IPS-NIHi11 (cell line): ENCODE data around the gene BAAT.
"Not testable (repeated sequence)": the region's sequence is repeated elsewhere in the genome, so short reads cannot be mapped to it uniquely, and the experiment has no call there.

Experiments
- DNase-seq: peaks from one replicate; pipeline ENCODE4 v3.0.0; 2012; ENCODE audit warnings: mixed read lengths, low spot score

Gene BAAT

GRCh38 chr9:101384873-101385536 lies at the start of gene BAAT:
Gene BAAT (minus strand): TSS chr9:101385006. CDS start chr9:101371404, 13,602 bp downstream.
- not testable (repeated sequence) for DNase-seq

DNA sequence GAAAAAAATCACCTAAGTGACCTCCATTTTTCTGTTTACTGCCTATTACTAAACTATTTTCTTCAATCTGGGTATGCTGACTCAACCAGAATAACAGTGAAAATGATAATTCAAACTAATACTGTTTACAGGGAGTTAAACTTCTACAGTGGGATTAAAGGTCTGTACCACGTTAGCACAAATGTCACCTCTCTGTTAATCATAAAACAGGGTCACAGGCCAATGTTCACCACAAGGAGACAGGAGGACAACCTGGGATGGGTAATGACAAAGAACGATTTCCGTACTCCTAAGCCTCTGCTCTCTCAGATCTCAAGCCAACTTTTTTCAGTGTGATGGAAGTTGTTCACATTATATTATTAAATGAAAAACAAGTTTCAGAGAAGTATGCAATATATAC lies 48.4 kb upstream of the BAAT start:
- DNase-seq = no peak

DNA sequence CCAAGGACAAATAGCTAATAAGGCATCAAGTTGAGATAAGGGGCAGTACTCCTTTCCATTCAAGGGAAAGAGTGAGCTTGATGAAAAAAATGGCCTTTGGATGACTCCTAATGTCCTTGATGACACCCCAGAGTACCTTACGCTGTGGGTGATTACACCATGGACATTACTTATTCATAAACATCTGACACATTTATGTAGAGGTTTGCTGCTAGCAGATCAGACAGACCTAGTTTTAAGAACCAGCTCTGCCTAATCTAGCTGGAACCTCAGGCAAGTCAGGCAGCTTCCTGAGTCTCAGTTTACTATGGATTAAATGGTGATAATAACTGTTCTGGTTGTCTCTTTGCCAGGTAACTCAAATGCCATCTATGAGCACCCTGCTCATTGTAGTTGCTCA lies 47.9 kb upstream of the BAAT start:
- no peak for DNase-seq

DNA sequence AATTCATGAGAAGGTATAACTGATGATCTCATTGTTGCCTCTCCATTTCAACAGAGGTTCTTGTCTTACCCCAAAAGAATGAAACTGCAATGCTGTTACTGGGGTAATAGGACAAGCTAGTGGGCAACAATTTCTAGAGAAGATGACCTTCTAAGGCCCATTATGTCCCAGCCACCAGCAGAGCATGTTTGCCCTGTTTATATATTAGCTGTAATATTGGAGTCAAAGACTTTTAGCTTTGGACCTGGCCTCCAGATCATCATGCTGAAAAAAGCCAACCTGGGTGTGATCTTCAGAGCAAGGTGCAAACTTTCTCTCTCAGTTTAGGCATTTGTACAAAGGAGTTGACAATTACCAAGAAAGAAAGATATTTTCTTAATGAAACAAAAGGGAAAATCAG lies 47.4 kb upstream of the BAAT start:
- DNase-seq = no peak

DNA sequence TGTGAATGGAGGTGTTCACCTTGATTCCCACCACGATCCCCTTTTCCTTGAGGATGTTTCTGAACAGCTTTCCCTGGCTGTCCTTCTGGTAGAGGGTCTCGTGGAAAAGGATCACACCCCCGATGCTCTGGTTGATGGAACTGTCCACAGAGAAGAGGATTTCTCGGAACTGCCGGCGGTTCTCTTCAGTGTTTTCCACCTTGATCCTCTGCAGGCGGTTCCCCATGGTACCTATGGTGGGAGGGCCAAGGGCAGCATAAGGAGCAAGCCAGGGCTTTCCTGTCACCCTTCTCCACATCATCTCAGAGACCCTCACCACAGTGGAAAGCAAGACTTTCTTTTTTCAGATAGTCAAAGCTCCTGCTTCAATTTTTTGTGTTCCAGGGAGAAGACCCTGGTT lies 44.9 kb upstream of the BAAT start:
- DNase-seq = no peak

DNA sequence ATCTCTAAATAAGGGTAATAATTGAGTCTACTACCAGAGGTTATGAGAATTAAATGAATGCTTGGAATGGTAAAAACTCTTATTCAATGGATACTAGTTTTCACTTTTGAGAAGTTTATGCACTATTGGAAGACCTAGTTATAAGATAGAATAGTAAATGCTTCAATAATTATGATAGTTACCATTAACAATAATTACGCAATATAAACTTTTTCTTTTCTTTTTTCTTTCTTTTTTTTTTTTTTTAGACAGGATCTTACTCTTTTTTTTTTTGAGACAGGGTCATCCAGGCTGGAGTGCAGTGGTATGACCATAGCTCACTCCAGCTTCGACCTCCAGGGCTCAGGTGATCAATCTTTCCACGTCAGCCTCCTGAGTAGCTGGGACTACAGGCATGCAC lies 44.1 kb upstream of the BAAT start:
- DNase-seq = no peak

GRCh38 chr9:101427957-101428655 lies 43.3 kb upstream of the BAAT start:
- DNase-seq = no peak

DNA sequence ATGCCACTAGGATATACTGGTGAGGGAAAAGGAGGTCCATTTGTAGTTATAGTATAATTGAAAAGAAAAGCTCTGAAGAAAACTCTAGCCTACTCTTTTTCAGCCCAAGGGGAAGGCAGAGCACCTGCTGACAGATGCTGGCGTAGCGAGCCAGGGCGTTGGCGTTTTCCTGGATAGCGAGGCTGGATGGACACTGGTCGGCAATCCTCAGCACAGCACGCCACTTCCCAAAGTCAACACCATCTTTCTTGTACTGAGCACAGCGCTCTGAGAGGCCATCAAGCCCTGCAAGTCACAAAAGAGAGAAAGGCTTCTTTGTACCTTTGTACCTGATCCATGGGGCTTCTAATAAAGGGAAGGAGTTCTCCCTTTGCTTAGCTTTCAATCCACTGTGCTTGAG lies 42.6 kb upstream of the BAAT start:
- no peak for DNase-seq

- DNase-seq = no peak
Observed at GRCh38 chr9:101421653-101422065, 36.9 kb upstream of the BAAT start.

- no peak for DNase-seq
Observed at GRCh38 chr9:101419863-101420262, 35.1 kb upstream of the BAAT start.

- no peak for DNase-seq
Observed at GRCh38 chr9:101418518-101419430, 34.0 kb upstream of the BAAT start.

GRCh38 chr9:101417977-101418376 lies 33.2 kb upstream of the BAAT start:
- DNase-seq = no peak

DNA sequence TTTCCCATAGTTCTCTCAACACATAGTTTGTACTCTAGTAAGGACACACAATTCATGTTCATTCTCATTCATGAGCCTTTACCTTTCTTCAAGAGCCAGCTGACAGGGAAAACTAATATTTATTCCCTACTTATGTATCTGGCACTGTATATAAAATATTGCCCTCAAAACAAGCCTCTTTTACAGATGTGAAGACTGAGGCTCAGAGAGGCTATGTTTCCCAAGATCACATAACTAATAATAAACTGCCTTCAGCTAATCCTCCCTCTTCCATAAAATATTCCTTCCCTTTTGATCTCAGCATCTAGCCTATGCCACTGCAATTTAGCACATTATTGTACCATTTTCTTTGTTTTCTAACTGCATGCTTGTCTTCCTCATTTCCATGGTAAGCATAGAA lies 32.6 kb upstream of the BAAT start:
- no peak for DNase-seq

DNA sequence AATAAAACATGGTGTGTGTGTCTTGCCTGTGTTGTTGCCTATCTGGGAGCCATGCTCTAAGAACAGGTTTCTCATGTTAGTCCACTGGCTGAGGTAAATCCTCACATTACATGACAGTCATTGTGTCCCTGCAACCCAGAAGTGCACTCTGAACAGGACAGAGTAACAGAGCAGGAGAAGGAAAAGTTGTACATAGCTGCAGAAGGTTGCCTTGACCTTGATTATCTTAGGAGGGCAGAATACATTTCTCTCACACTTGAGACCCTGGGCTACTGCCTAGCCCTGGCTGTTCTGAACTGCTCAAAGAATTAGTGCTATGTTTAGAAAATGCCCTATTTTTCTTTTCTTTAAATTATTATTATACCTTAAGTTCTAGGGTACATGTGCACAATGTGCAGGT lies 30.8 kb upstream of the BAAT start:
- DNase-seq = no peak

GRCh38 chr9:101414839-101415238 lies 30.0 kb upstream of the BAAT start:
- no peak for DNase-seq

DNA sequence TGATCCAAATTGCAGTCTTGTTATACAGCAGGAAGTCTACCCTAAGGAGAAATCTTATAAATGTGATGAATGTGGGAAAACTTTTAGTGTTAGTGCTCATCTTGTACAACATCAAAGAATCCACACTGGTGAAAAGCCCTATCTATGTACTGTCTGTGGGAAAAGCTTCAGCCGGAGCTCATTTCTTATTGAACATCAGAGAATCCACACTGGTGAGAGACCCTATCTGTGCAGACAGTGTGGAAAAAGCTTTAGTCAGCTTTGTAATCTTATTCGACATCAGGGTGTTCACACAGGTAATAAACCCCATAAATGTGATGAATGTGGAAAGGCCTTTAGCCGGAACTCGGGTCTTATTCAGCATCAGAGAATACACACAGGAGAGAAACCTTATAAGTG lies 24.3 kb upstream of the BAAT start:
- DNase-seq = no peak

GRCh38 chr9:101408374-101409078 lies 23.7 kb upstream of the BAAT start:
- no peak for DNase-seq

DNA sequence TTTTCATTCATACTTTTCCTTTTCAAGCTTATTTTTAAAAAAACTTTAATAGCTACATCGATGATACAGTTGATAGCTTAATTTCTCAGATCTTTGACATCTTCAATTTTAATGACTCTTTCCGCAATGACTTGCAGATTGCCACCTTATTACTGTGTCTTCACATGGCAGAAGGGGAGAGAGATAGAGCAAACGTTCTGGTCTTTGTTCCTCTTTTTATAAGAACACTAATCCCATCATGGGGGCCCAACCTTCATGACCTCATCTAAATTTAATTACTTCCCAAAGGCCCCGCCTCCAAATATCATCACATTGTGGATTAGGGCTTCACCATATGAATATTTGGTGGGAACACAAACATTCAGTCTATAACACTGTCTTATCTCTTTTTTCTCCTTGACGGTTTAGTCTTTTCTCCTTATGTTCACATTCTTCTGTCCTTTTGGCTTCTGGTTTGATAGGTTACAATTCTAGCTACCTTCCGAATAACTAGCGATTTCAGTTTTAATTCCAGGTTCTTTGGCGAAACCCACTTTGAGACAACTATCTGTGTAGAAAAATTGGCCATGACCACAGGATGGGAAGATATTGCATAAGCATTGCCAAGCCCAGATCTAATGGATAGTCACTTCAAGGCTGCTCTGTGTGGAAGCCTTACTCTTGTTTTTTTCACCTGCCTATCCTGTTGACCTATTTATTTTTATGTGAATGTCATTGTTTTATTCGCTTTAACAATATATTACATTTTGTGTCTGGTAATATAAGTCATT lies 18.9 kb upstream of the BAAT start:
- DNase-seq = no peak

- DNase-seq = no peak
Observed at GRCh38 chr9:101400120-101400519, 15.3 kb upstream of the BAAT start.

DNA sequence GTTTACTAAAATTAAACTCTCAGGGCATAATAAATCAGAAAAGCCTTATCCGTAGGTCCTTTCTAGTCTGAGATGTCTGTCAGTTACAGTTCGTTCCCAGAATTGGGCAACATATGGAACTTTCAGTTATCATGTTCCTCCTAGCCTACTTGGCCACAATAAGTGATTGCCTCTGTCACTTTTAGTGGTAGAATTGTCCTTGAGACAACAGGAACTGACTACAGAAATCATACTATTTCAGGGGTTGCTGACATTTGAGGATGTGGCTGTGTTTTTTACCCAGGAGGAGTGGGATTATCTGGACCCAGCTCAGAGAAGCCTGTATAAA lies 14.8 kb upstream of the BAAT start:
- no peak for DNase-seq

DNA sequence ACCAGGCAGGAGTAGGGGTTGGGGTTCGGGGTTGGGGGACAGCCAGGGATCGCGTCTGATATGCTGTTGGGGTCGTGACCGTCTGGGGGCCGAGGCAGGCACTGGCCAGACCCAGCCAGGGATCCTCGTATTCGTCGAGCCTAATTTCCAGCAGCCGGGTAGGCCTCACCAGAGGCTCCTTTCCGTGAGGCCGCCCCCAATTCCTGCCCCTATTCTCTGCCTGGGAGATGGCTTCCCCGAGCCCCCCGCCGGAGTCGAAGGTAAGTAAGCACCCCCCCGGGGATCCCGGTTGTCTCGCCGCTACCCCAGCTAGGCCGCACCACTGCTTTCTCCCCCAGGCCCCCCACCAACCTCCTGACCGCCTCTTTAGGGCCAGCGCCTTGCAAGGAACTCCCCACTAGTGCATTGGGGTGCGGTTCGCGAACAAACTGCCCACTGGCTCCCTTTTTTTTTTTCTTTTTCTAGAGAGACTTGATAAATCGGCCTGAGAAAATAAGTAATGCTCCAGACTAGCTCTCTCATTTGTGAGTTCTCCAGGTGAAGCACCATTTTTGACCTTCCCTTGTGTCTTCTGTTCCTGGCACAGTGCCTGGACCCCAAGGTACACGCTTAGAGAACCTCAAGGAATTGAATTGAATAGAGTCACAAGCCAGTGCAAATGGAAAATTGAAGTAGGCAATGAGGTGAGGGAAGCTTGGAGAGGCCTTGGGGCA lies 14.3 kb upstream of the BAAT start:
- DNase-seq = no peak
